ENCODE results near the gene RGS10. TPM values are rescaled to one million over a fixed set of nuclear protein-coding genes. Genes with fewer than 3 reads are reported as not detected.

RGS10 gene
- total RNA-seq, 4 donors from 2014 or later = 3.0 to 64.2 (median 12.0) TPM

- Histone ChIP-seq H3K9me3 (no peaks in the 10 kb centered on the region), H3K27me3 (peaks cover 0 to 15% (median 11%) of the 10 kb centered on the region in 3 donors), H3K4me3 (peak overlapping the region in 3 of 4 donors; percentile 57 to 65 (median 63)), H3K36me3 (no peaks in the 10 kb centered on the region), H3K27ac (peak overlapping the region in 1 of 4 donors; percentile 26), H3K4me1 (peaks cover 0 to 7% of the 10 kb centered on the region in 2 donors)
- no peak for DNase-seq
- ATAC-seq = no peak
- TF ChIP-seq POLR2A (IDR thresholded peaks at IDR 0.05) = no peak
- no peak for TF ChIP-seq CTCF (IDR thresholded peaks at IDR 0.05 in 4 of 5, conservative IDR thresholded peaks at IDR 0.05 in 1 of 5)
- in situ Hi-C loops (cut with MboI; ENCODE audit: low sequenced_read_pairs in 4 of 4) (no loop called here), intact Hi-C loops (cut with DNase I; ENCODE audit: low total_unique reads) (loop anchor here (1.0 kb wide), 1 partner anchor 346 kb away; no protein-coding TSS in a partner anchor)
Observed at GRCh38 chr10:119543814-119544642, 1.5 kb upstream of the RGS10 start.

GRCh38 chr10:119542988-119543813 lies 682 bp upstream of the RGS10 start:
- in situ Hi-C loops (cut with MboI; ENCODE audit: low sequenced_read_pairs in 4 of 4) = no loop called here
- Histone ChIP-seq H3K4me1 (peaks cover 0 to 7% of the 10 kb centered on the region in 2 donors), H3K4me3 (peak overlapping the region; percentile 57 to 65 (median 62)), H3K27me3 (peaks cover 0 to 15% (median 11%) of the 10 kb centered on the region in 3 donors), H3K9me3 (no peaks in the 10 kb centered on the region), H3K27ac (peak overlapping the region; percentile 34 to 75 (median 44)), H3K36me3 (no peaks in the 10 kb centered on the region)
- TF ChIP-seq CTCF (IDR thresholded peaks at IDR 0.05 in 4 of 5, conservative IDR thresholded peaks at IDR 0.05 in 1 of 5) (peak in 3 of 5 experiments; percentile 33 to 48 (median 36)), POLR2A (IDR thresholded peaks at IDR 0.05) (peak; percentile 6 to 20)
- DNase-seq (no peak), ATAC-seq (peak; percentile 40 to 60)
- intact Hi-C loops (cut with DNase I; ENCODE audit: low total_unique reads) = loop anchor here (1.0 kb wide), 1 partner anchor 345 kb away; no protein-coding TSS in a partner anchor

- ATAC-seq (no peak), DNase-seq (no peak)
- no peak for TF ChIP-seq POLR2A (IDR thresholded peaks at IDR 0.05)
- TF ChIP-seq CTCF (IDR thresholded peaks at IDR 0.05 in 4 of 5, conservative IDR thresholded peaks at IDR 0.05 in 1 of 5) = no peak
- Histone ChIP-seq H3K9me3 (no peaks in the 10 kb centered on the region), H3K36me3 (no peaks in the 10 kb centered on the region), H3K4me1 (peaks cover 0 to 7% of the 10 kb centered on the region in 2 donors), H3K4me3 (peak overlapping the region; percentile 57 to 65 (median 62)), H3K27me3 (peaks cover 0 to 15% (median 9%) of the 10 kb centered on the region in 3 donors), H3K27ac (peak overlapping the region; percentile 5 to 75 (median 44))
- intact Hi-C loops (cut with DNase I; ENCODE audit: low total_unique reads) = no loop called here
- in situ Hi-C loops (cut with MboI; ENCODE audit: low sequenced_read_pairs in 4 of 4) = no loop called here
Observed at GRCh38 chr10:119541459-119542356, 811 bp downstream of the RGS10 start.

- H3K4me3 ChIP-seq = peak overlapping the region in 2 of 4 donors; percentile 57 to 61
- TF ChIP-seq CTCF (IDR thresholded peaks at IDR 0.05 in 4 of 5, conservative IDR thresholded peaks at IDR 0.05 in 1 of 5) (no peak), POLR2A (IDR thresholded peaks at IDR 0.05) (no peak)
- DNase-seq (no peak), ATAC-seq (no peak)
- no peaks in the 10 kb centered on the region for H3K36me3 ChIP-seq
- no peaks in the 10 kb centered on the region for H3K9me3 ChIP-seq
- no peak overlapping the region for H3K27ac ChIP-seq
- intact Hi-C loops (cut with DNase I; ENCODE audit: low total_unique reads) = no loop called here
- H3K4me1 ChIP-seq = peaks cover 6 to 10% of the 10 kb centered on the region in 2 donors
- in situ Hi-C loops (cut with MboI; ENCODE audit: low sequenced_read_pairs in 4 of 4) = no loop called here
- H3K27me3 ChIP-seq = peaks cover 0 to 15% (median 9%) of the 10 kb centered on the region in 3 donors
Observed at GRCh38 chr10:119541046-119541445, 1.5 kb downstream of the RGS10 start.
